ENCODE measurements around the gene MACROD1. TPM values are rescaled to one million over a fixed set of nuclear protein-coding genes. Genes with fewer than 3 reads are reported as not detected.

The MACROD1 gene
- total and polyA plus RNA-seq, 9 of the 15 experiments (the other 6 are each of a cell fraction or from before 2014, with no cell fraction given), result 1.1 to 60.0 (median 26.4) TPM

- TF ChIP-seq ZFP1 (CRISPR knock-in tag; IDR thresholded peaks at IDR 0.05) (no peak), ZNF311 (CRISPR knock-in tag; IDR thresholded peaks at IDR 0.05) (no peak), HCFC1 (IDR thresholded peaks at IDR 0.05; ENCODE audit: low read depth, low read length) (peak; percentile 27; the same call in 1 of the 2 replicates), POLR2G (IDR thresholded peaks at IDR 0.05; ENCODE audit: low read depth, low read length) (peak; percentile 62), DACH1 (IDR thresholded peaks at IDR 0.05; ENCODE audit: partially characterized antibody) (peak; percentile 73), ZBTB8A (IDR thresholded peaks at IDR 0.05; ENCODE audit: partially characterized antibody) (no peak), RCOR1 (IDR thresholded peaks at IDR 0.05; ENCODE audit: borderline replicate concordance in 1 of 2, low read depth in 2 of 2, low read length in 2 of 2) (peak; percentile 99 to 100), REST (IDR thresholded peaks at IDR 0.05; ENCODE audit: borderline replicate concordance) (peak; percentile 32; the same call in 1 of the 2 replicates), REST (CRISPR knock-in tag; IDR thresholded peaks at IDR 0.05; ENCODE audit: low read depth) (no peak), ZNF592 (IDR thresholded peaks at IDR 0.05) (no peak), GABPB2 (CRISPR knock-in tag; conservative IDR thresholded peaks at IDR 0.05) (no peak), E2F3 (CRISPR knock-in tag; IDR thresholded peaks at IDR 0.05) (no peak), TAL1 (IDR thresholded peaks at IDR 0.05) (peak; percentile 93), CTCF (IDR thresholded peaks at IDR 0.05 in 2 of 3, conservative IDR thresholded peaks at IDR 0.05 in 1 of 3; ENCODE audit: insufficient read depth in 2 of 3, low read depth in 1 of 3, low read length in 3 of 3) (peak; percentile 46 to 60 (median 47))
These were observed 158.2 kb downstream of the MACROD1 start (continued) for GRCh38 chr11:64007629-64008282.
